ENCODE data around the gene RALB. TPM values are rescaled to one million over a fixed set of nuclear protein-coding genes. Genes with fewer than 3 reads are reported as not detected.
"Not testable (repeated sequence)": the region's sequence is repeated elsewhere in the genome, so short reads cannot be mapped to it uniquely, and the experiment has no call there.

RALB gene
- total RNA-seq, 1 donor from 2014 or later: 56.0 TPM

GRCh38 chr2:120318626-120319025, 66.0 kb downstream of the RALB start:
- DNase-seq (ENCODE audit: low read depth): no peak
- TF ChIP-seq CTCF (conservative IDR thresholded peaks at IDR 0.05; ENCODE audit: low read depth, low read length): no peak
- no peak overlapping the region for H3K4me3 ChIP-seq (ENCODE audit: low read depth, low read length)

GRCh38 chr2:120319123-120319522, 66.5 kb downstream of the RALB start:
- H3K4me3 ChIP-seq (ENCODE audit: low read depth, low read length): no peak overlapping the region
- no peak for TF ChIP-seq CTCF (conservative IDR thresholded peaks at IDR 0.05; ENCODE audit: low read depth, low read length)
- DNase-seq (ENCODE audit: low read depth): no peak

DNA sequence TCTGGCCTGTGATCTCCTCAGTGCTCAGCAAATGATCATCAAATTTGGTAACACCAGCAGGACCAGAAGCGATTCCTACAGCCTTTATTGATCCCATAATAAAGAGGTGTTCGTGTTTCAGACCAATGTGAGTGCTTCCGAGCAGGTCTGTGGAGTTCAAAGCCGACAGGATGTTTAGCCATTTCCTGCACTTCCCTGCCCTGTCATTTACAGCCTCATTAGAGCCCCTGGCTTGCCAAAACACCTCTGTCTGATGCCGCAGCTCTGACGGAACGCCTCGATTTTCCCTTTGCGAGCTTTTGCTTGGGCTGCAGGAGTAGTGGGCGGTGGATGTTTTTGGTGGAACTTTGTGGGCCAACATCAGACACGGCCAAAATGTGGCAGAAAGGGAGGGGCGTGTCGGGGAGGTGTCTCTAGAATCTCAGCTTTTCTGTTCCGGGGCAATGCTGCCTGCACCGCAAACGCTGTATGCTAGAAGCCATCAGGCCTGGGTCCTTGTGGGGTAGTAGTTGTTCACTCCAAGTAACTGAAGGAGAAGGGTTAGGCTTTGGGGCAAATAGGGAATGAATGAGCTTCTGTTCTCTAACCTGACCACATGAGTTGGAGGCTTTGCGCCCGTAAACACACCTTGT, 67.2 kb downstream of the RALB start:
- no peak for DNase-seq (ENCODE audit: low read depth)
- no peak for TF ChIP-seq CTCF (conservative IDR thresholded peaks at IDR 0.05; ENCODE audit: low read depth, low read length)
- H3K4me3 ChIP-seq (ENCODE audit: low read depth, low read length): no peak overlapping the region

GRCh38 chr2:120320318-120320851, 67.7 kb downstream of the RALB start:
- no peak for DNase-seq (ENCODE audit: low read depth)
- no peak for TF ChIP-seq CTCF (conservative IDR thresholded peaks at IDR 0.05; ENCODE audit: low read depth, low read length)
- H3K4me3 ChIP-seq (ENCODE audit: low read depth, low read length): no peak overlapping the region

DNA sequence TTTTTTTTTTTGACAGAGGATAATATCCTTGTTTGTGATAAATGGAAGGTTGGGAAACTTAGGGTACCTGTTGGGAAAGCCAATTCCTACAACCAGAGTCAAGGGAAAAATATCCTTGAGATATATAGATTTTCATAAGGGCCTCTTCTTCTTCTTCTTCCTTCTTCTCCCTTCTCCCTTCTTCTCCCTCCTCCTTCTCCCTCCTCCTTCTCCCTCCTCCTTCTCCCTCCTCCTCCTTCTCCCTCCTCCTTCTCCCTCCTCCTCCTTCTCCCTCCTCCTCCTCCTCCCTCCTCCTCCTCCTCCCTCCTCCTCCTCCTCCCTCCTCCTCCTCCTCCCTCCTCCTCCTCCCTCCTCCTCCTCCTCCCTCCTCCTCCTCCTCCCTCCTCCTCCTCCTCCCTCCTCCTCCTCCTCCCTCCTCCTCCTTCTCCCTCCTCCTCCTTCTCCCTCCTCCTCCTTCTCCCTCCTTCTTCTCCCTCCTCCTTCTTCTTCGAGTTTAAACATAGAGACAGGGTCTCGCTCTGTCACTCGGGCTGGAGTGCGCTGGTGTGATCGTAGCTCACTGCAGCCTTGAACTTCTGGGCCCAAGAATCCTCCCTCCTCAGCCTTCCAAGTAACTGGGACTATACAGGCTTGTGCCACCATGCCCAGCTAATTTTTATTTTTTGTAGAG, 68.4 kb downstream of the RALB start:
- not testable (repeated sequence) for DNase-seq (ENCODE audit: low read depth); H3K4me3 ChIP-seq (ENCODE audit: low read depth, low read length)

DNA sequence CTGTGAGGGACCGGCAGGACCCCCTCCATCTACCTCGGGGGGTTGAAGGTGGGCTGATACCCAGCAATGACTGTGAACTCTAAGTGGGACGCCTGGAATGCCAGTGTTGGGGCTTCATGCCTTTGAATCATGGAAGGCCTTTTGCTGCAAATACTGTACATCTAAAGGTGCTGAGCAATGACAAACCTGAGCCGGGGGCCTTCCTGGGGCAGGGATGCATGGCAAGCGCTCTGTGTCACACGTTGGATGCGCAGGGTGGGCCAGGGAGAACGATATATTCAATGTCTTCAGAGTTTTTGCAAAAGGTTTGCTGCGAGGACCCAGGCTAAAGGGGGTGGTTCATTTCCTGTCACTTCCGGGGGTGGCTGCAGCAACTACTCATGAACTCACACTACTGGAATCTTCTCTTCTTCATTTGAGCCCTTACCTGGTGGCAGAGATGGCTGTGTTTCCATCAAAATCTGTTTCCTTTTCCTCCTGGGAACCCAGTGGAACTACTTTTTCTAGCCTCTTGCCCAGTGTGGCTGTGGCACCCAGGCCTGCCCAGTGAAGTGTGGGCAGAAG, 69.2 kb downstream of the RALB start:
- no peak overlapping the region for H3K4me3 ChIP-seq (ENCODE audit: low read depth, low read length)
- no peak for TF ChIP-seq CTCF (conservative IDR thresholded peaks at IDR 0.05; ENCODE audit: low read depth, low read length)
- no peak for DNase-seq (ENCODE audit: low read depth)

DNA sequence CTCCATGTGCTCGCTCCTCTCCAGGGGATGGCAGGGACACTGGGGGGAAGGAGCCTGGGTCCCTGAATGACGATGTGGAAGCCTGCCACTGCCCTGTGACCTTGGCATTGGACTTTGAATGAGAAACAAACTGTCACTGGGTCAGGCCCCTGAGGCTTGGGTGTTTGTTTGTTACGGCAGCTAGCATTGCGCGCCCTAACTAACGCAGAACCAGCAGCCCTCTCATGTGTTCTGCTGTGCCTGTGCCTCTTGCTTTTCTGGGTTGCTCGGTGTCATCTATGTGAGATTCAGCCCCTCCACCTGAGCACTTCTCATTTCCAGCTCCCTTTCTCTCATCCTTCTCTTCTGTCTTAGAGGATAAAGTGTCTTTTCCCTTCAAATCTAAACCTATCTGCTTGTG, 69.7 kb downstream of the RALB start:
- H3K4me3 ChIP-seq (ENCODE audit: low read depth, low read length): no peak overlapping the region
- DNase-seq (ENCODE audit: low read depth): no peak
- no peak for TF ChIP-seq CTCF (conservative IDR thresholded peaks at IDR 0.05; ENCODE audit: low read depth, low read length)
